ENCODE data around the gene COL6A3. TPM values are rescaled to one million over a fixed set of nuclear protein-coding genes. Genes with fewer than 3 reads are reported as not detected.

COL6A3 gene
- total RNA-seq, 1 experiment from 2014 or later: 1.2 TPM

DNA sequence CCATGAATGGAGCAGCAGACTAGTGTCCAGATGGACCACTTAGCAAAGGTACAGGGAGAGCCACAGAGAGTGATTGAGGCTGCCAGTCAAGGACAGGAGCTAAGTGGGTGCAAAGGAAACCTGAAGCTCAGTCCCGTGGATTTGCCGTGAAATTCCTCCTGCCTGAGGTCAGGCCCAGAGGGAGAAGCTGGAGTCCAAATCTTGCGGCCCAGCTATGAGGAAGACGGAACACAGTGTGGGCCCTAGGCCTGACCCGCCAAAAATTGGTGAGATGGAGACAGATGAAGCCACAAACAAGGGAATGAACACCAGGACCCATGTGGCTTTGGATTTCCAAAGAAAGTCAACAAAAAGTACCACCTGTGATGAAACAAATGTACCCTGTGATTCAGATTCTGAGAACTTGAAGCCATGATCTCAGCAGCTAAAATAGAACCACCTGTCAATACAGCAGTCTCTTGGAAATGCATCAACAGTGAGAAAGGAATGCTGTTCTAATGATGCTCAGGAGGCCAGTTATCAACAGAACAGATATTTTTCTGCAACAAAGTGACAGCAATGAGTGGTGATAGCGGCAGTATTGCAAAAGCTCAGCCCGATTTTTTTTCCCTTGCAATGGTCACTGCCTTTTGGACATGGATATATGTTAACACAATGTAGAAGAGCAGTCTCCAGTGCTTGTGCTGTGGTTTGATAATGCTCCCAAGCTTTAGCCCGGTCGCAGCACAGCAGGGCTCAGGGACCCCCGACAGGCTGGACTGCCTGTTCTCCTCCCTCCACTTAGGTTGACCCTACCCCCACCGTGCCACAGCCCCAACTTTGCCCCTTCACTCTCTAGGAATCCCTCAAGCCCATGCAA lies 10.7 kb downstream of the COL6A3 start:
- ChIA-PET POLR2A (no interaction called here), RAD21 (ENCODE audit: low non-redundant PET in 1 of 2, low total read pairs in 2 of 2, uncharacterized antibody in 2 of 2, unreplicated experiment in 2 of 2) (no interaction called here), CTCF (interaction anchor here (1.9 kb wide), 1 partner anchor 18 kb away, joined by 9 read pairs; no protein-coding TSS in a partner anchor)
- DNase-seq (ENCODE audit: low read depth, low spot score) (no peak), ATAC-seq (no peak)
- Histone ChIP-seq H3K4me3 (replicated peaks in 1 of 2; ENCODE audit: low read depth in 1 of 2, low read length in 2 of 2) (no peak overlapping the region), H3K79me2 (ENCODE audit: insufficient read depth, low read length) (no peaks in the 10 kb centered on the region), H2AFZ (ENCODE audit: low read depth, low read length, poor library complexity, severe bottlenecking) (no peak overlapping the region), H3K27me3 (ENCODE audit: insufficient read depth, low read length) (peaks cover 82% of the 10 kb centered on the region), H3K9me2 (ENCODE audit: insufficient read depth) (no peaks in the 10 kb centered on the region), H3K36me3 (ENCODE audit: control insufficient read depth in 1 of 2, insufficient read depth in 2 of 2, low read length in 2 of 2) (no peaks in the 10 kb centered on the region), H3K4me1 (ENCODE audit: control insufficient read depth in 1 of 2, insufficient read depth in 2 of 2, low read length in 2 of 2) (no peaks in the 10 kb centered on the region), H3K4me2 (ENCODE audit: low read length) (no peak overlapping the region), H4K20me1 (ENCODE audit: insufficient read depth) (no peaks in the 10 kb centered on the region), H3K9me3 (ENCODE audit: control insufficient read depth in 1 of 2, insufficient read depth in 1 of 2, low read depth in 1 of 2, low read length in 2 of 2) (no peaks in the 10 kb centered on the region), H3K9ac (ENCODE audit: low read length) (no peak overlapping the region), H3K27ac (ENCODE audit: low read depth, low read length) (no peak overlapping the region)
- intact Hi-C loops (cut with micrococcal nuclease): no loop called here
- BruUV-seq (replicated peaks): no TSS peak
- TF ChIP-seq, protein P1, sequence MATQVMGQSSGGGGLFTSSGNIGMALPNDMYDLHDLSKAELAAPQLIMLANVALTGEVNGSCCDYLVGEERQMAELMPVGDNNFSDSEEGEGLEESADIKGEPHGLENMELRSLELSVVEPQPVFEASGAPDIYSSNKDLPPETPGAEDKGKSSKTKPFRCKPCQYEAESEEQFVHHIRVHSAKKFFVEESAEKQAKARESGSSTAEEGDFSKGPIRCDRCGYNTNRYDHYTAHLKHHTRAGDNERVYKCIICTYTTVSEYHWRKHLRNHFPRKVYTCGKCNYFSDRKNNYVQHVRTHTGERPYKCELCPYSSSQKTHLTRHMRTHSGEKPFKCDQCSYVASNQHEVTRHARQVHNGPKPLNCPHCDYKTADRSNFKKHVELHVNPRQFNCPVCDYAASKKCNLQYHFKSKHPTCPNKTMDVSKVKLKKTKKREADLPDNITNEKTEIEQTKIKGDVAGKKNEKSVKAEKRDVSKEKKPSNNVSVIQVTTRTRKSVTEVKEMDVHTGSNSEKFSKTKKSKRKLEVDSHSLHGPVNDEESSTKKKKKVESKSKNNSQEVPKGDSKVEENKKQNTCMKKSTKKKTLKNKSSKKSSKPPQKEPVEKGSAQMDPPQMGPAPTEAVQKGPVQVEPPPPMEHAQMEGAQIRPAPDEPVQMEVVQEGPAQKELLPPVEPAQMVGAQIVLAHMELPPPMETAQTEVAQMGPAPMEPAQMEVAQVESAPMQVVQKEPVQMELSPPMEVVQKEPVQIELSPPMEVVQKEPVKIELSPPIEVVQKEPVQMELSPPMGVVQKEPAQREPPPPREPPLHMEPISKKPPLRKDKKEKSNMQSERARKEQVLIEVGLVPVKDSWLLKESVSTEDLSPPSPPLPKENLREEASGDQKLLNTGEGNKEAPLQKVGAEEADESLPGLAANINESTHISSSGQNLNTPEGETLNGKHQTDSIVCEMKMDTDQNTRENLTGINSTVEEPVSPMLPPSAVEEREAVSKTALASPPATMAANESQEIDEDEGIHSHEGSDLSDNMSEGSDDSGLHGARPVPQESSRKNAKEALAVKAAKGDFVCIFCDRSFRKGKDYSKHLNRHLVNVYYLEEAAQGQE (IDR thresholded peaks at IDR 0.05; ENCODE audit: low read depth): no peak
- TF ChIP-seq RAD21 (IDR thresholded peaks at IDR 0.05; ENCODE audit: low read depth): no peak
- TF ChIP-seq POLR2AphosphoS5 (IDR thresholded peaks at IDR 0.05; ENCODE audit: low read depth, low read length): no peak
- TF ChIP-seq ZNF274 (IDR thresholded peaks at IDR 0.05; ENCODE audit: low read depth, low read length): no peak
- TF ChIP-seq CBX3 (IDR thresholded peaks at IDR 0.05; ENCODE audit: low read depth): no peak
- TF ChIP-seq SRF (IDR thresholded peaks at IDR 0.05; ENCODE audit: low read depth): no peak
- TF ChIP-seq, protein P2, sequence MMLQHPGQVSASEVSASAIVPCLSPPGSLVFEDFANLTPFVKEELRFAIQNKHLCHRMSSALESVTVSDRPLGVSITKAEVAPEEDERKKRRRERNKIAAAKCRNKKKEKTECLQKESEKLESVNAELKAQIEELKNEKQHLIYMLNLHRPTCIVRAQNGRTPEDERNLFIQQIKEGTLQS (IDR thresholded peaks at IDR 0.05): no peak
- no peak for TF ChIP-seq EGR1 (IDR thresholded peaks at IDR 0.05; ENCODE audit: low read depth)
- no peak for TF ChIP-seq FOSL1 (IDR thresholded peaks at IDR 0.05; ENCODE audit: low read depth)
- TF ChIP-seq JUND (IDR thresholded peaks at IDR 0.05): no peak
- TF ChIP-seq EZH2phosphoT487 (IDR thresholded peaks at IDR 0.05; ENCODE audit: borderline replicate concordance): no peak
- no peak for TF ChIP-seq ZBTB33 (IDR thresholded peaks at IDR 0.05; ENCODE audit: extremely low read depth, insufficient replicate concordance, low read length)
- TF ChIP-seq, protein P3, sequence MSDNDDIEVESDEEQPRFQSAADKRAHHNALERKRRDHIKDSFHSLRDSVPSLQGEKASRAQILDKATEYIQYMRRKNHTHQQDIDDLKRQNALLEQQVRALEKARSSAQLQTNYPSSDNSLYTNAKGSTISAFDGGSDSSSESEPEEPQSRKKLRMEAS (IDR thresholded peaks at IDR 0.05): no peak
- TF ChIP-seq TCF7L2 (IDR thresholded peaks at IDR 0.05; ENCODE audit: borderline replicate concordance, extremely low read depth, insufficient read depth, insufficient read length): no peak
- TF ChIP-seq ELF1 (IDR thresholded peaks at IDR 0.05; ENCODE audit: borderline replicate concordance, low read depth): no peak
- TF ChIP-seq SP1 (IDR thresholded peaks at IDR 0.05; ENCODE audit: low read depth): no peak
- TF ChIP-seq POLR2A (IDR thresholded peaks at IDR 0.05; ENCODE audit: borderline replicate concordance, extremely low read depth, insufficient read depth, insufficient read length): no peak
- no peak for TF ChIP-seq CEBPB (IDR thresholded peaks at IDR 0.05; ENCODE audit: low read depth)
- TF ChIP-seq YY1 (IDR thresholded peaks at IDR 0.05; ENCODE audit: extremely low read depth, insufficient replicate concordance, low read depth, low read length): no peak
- no peak for TF ChIP-seq SIN3A (IDR thresholded peaks at IDR 0.05; ENCODE audit: low read depth)
